OCI-LY1 (cell line): ENCODE measurements around the gene RAD51B.

Experiments
- H2AFZ ChIP-seq: fragments of 200-600 bp; sonication (generic), shearing (Covaris generic); 2 replicates; pipeline ENCODE4 v1.6.0; 2014; ENCODE audit warnings: antibody characterized with exemption, mild to moderate bottlenecking, low read length
- H3F3A ChIP-seq: fragments of 200-600 bp; sonication (generic), shearing (Covaris generic); 2 replicates; pipeline ENCODE4 v1.6.0; 2014; ENCODE audit warnings: mild to moderate bottlenecking, antibody characterized with exemption, low read length, moderate library complexity; ENCODE audit not compliant: insufficient read depth
- H3K27ac ChIP-seq: fragments of 200-600 bp; sonication (generic); 2 replicates; pipeline ENCODE4 v1.5.1; 2014; ENCODE audit warnings: low read length, mixed run types, mild to moderate bottlenecking, low read depth; ENCODE audit not compliant: poor library complexity, severe bottlenecking
- H3K27me3 ChIP-seq: fragments of 200-600 bp; sonication (generic); 2 replicates; pipeline ENCODE4 v1.6.0; 2014; ENCODE audit warnings: antibody characterized with exemption, mild to moderate bottlenecking, low read length, moderate library complexity; ENCODE audit not compliant: insufficient read depth
- H3K36me3 ChIP-seq: fragments of 200-600 bp; sonication (generic); 2 replicates; pipeline ENCODE4 v1.6.1; 2014; ENCODE audit warnings: mild to moderate bottlenecking, antibody characterized with exemption, low read length, moderate library complexity, mixed read lengths; ENCODE audit not compliant: insufficient read depth
- H3K4me1 ChIP-seq: fragments of 200-600 bp; sonication (generic); 2 replicates; pipeline ENCODE4 v1.5.1; 2014; ENCODE audit warnings: mild to moderate bottlenecking, low read length, moderate library complexity; ENCODE audit not compliant: insufficient read depth, severe bottlenecking
- H3K4me2 ChIP-seq: fragments of 200-600 bp; sonication (generic), shearing (Covaris generic); 2 replicates; pipeline ENCODE4 v1.6.1; 2014; ENCODE audit warnings: low read length
- H3K4me3 ChIP-seq: fragments of 200-600 bp; sonication (generic); 2 replicates; pipeline ENCODE4 v1.5.1; 2014; ENCODE audit warnings: low read length, low read depth, mild to moderate bottlenecking, mixed read lengths; ENCODE audit not compliant: poor library complexity, severe bottlenecking
- H3K79me2 ChIP-seq: fragments of 200-600 bp; shearing (Covaris generic); 2 replicates; pipeline ENCODE4 v1.6.1; 2016; ENCODE audit warnings: mixed run types, low read length, mixed read lengths; ENCODE audit not compliant: insufficient read depth
- H3K9ac ChIP-seq: fragments of 200-600 bp; sonication (generic), shearing (Covaris generic); 2 replicates; pipeline ENCODE4 v1.6.1; 2014; ENCODE audit warnings: mild to moderate bottlenecking, low read length, mixed read lengths
- H3K9me2 ChIP-seq: fragments of 200-600 bp; sonication (generic), shearing (Covaris generic); 2 replicates; pipeline ENCODE4 v1.6.1; 2014; ENCODE audit warnings: low read depth, mild to moderate bottlenecking, low read length, mixed read lengths
- H3K9me3 ChIP-seq: fragments of 200-600 bp; shearing (Covaris generic); 2 replicates; pipeline ENCODE4 v1.6.1; 2014; ENCODE audit warnings: low read length, mixed read lengths
- H4K20me1 ChIP-seq: fragments of 200-600 bp; sonication (generic), shearing (Covaris generic); 2 replicates; pipeline ENCODE4 v1.6.0; 2016; ENCODE audit warnings: mild to moderate bottlenecking, low read length; ENCODE audit not compliant: insufficient read depth
- CTCF ChIP-seq: fragments of 200-600 bp; sonication (generic), shearing (Covaris generic); IDR thresholded peaks from 2 replicates; pipeline ENCODE4 v1.5.1; 2017; ENCODE audit warnings: mild to moderate bottlenecking, antibody characterized with exemption, low read length, moderate library complexity, mixed read lengths
- EZH2 ChIP-seq: fragments of 200-600 bp; sonication (generic), shearing (Covaris generic); IDR thresholded peaks from 2 replicates; pipeline ENCODE4 v1.8.0; 2017; ENCODE audit warnings: borderline replicate concordance, mixed run types, mild to moderate bottlenecking, antibody characterized with exemption, low read length, moderate library complexity, mixed read lengths

RAD51B gene

GRCh38 chr14:68390741-68391140 lies 571.2 kb downstream of the RAD51B start:
- peaks cover 11% of the 10 kb centered on the region for H3K4me1 ChIP-seq

GRCh38 chr14:68391311-68392014 lies 571.9 kb downstream of the RAD51B start:
- H3K9me3 ChIP-seq, result no peaks in the 10 kb centered on the region
- TF ChIP-seq EZH2 (no peak), CTCF (no peak)
- no peak overlapping the region for H2AFZ ChIP-seq
- H3K4me2 ChIP-seq, result no peak overlapping the region
- peaks cover 11% of the 10 kb centered on the region for H3K4me1 ChIP-seq
- no peaks in the 10 kb centered on the region for H3F3A ChIP-seq
- no peaks in the 10 kb centered on the region for H3K36me3 ChIP-seq
- H3K9ac ChIP-seq, result no peak overlapping the region
- H3K27me3 ChIP-seq, result no peaks in the 10 kb centered on the region
- no peak overlapping the region for H3K4me3 ChIP-seq
- H3K9me2 ChIP-seq, result no peaks in the 10 kb centered on the region
- no peak overlapping the region for H3K27ac ChIP-seq
- H3K79me2 ChIP-seq, result no peaks in the 10 kb centered on the region
- H4K20me1 ChIP-seq, result no peaks in the 10 kb centered on the region

More at GRCh38 chr14:68390741-68391140, 571.2 kb downstream of the RAD51B start:
- Histone ChIP-seq H3F3A (no peaks in the 10 kb centered on the region), H3K27me3 (no peaks in the 10 kb centered on the region), H3K9ac (no peak overlapping the region), H3K36me3 (no peaks in the 10 kb centered on the region), H4K20me1 (no peaks in the 10 kb centered on the region), H3K9me3 (no peaks in the 10 kb centered on the region), H3K4me2 (no peak overlapping the region), H3K27ac (no peak overlapping the region), H3K9me2 (no peaks in the 10 kb centered on the region), H3K4me3 (no peak overlapping the region), H2AFZ (no peak overlapping the region), H3K79me2 (no peaks in the 10 kb centered on the region)
- TF ChIP-seq CTCF (no peak), EZH2 (no peak)

GRCh38 chr14:68392393-68393141 lies 573.0 kb downstream of the RAD51B start:
- Histone ChIP-seq H3K27me3 (no peaks in the 10 kb centered on the region), H3K9me2 (no peaks in the 10 kb centered on the region), H3K9me3 (no peaks in the 10 kb centered on the region), H3K4me2 (no peak overlapping the region), H3F3A (no peaks in the 10 kb centered on the region), H3K79me2 (no peaks in the 10 kb centered on the region), H3K4me1 (peaks cover 3% of the 10 kb centered on the region), H3K9ac (no peak overlapping the region), H3K27ac (no peak overlapping the region), H3K4me3 (no peak overlapping the region), H4K20me1 (no peaks in the 10 kb centered on the region), H3K36me3 (no peaks in the 10 kb centered on the region), H2AFZ (no peak overlapping the region)
- no peak for TF ChIP-seq CTCF
- TF ChIP-seq EZH2, result no peak
